Body of pancreas (tissue), 4 donors: ENCODE data around the gene LIMD2. TPM values are rescaled to one million over a fixed set of nuclear protein-coding genes. Genes with fewer than 3 reads are reported as not detected.

ENCODE experiments used
- ATAC-seq: fragments of 150-250 bp; one replicate; pipeline ENCODE4 v1.9.1; 2016
- DNase-seq, 4 donors: peaks; one replicate each; pipeline ENCODE4 v3.0.0-alpha.2; 2019
- H3K27ac ChIP-seq, 4 donors: fragments of 200-600 bp; sonication (generic); 1 replicate in 3 of 4; 2 replicates in 1 of 4; pipeline versions ENCODE4 v1.5.1 to v1.6.1; 2016 to 2019; ENCODE audit warnings: mild to moderate bottlenecking in 1 of 4, mixed read lengths in 1 of 4, moderate library complexity in 1 of 4
- H3K27me3 ChIP-seq, 2 donors: fragments of 200-600 bp; sonication (generic); one replicate each; pipeline ENCODE4 v1.6.0; 2016; ENCODE audit warnings: mild to moderate bottlenecking in 1 of 2
- H3K36me3 ChIP-seq, 2 donors: fragments of 200-600 bp; sonication (generic); replicated peaks in 1 of 2; 2 replicates each; pipeline ENCODE4 v1.5.1; 2016; ENCODE audit warnings: low read depth in 2 of 2; ENCODE audit not compliant: insufficient read depth in 1 of 2
- H3K4me1 ChIP-seq: fragments of 200-600 bp; sonication (generic); one replicate; pipeline ENCODE4 v1.6.0; 2016
- H3K4me3 ChIP-seq, 2 donors: fragments of 200-600 bp; sonication (generic); 1 replicate in 1 of 2; 2 replicates in 1 of 2; pipeline ENCODE4 v1.5.1; 2016 to 2019
- H3K9me3 ChIP-seq, 3 donors: fragments of 200-600 bp; sonication (generic); 1 replicate in 2 of 3; 2 replicates in 1 of 3; pipeline ENCODE4 v1.5.1; 2016
- CTCF ChIP-seq, 7 experiments: fragments of 450-650 bp in 4 of 7; fragments of 200-600 bp in 3 of 7; sonication (generic) in 3 of 7; IDR thresholded peaks; one replicate each; pipeline ENCODE4 v1.5.1; 2016 to 2019; ENCODE audit warnings: antibody characterized with exemption in 7 of 7
- POLR2A ChIP-seq, 3 donors: fragments of 450-650 bp; IDR thresholded peaks; one replicate each; pipeline ENCODE4 v1.6.1; 2016; ENCODE audit warnings: antibody characterized with exemption in 3 of 3, mild to moderate bottlenecking in 2 of 3
- WGBS, 2 donors: methylation state at CpG; one replicate each; pipeline ENCODE4 v1.1.5; 2017; 5-methylcytosine and 5-hydroxymethylcytosine counted together
- intact Hi-C: fragments of 100-400 bp; cut with DNase I; formaldehyde crosslinking; loops from one replicate; pipeline ENCODE4 v1.15.1; 2023
- total RNA-seq, 2 donors: library from RNA; depleted of rRNA; stranded (reverse); fragments of >200 nt; gene quantifications; one replicate each; pipeline ENCODE4 v1.1.0, GENCODE V29; 2016

LIMD2 gene
- total RNA-seq, 2 donors from 2014 or later, result 4.9 to 9.6 TPM

GRCh38 chr17:63692195-63692816, 7.6 kb downstream of the LIMD2 start:
- intact Hi-C loops, result no loop called here
- no peak overlapping the region for H3K4me3 ChIP-seq
- peaks cover 1% of the 10 kb centered on the region for H3K4me1 ChIP-seq
- no peaks in the 10 kb centered on the region for H3K9me3 ChIP-seq
- TF ChIP-seq POLR2A (IDR thresholded peaks at IDR 0.05) (no peak), CTCF (IDR thresholded peaks at IDR 0.05) (no peak)
- no peak overlapping the region for H3K27ac ChIP-seq
- 94 to 97% methylated on average over 6 to 11 of the region's 11 CpGs for WGBS, 2 donors
- DNase-seq (no peak), ATAC-seq (no peak)
- H3K27me3 ChIP-seq, result no peaks in the 10 kb centered on the region
- peaks cover 0 to 32% of the 10 kb centered on the region in 2 donors for H3K36me3 ChIP-seq

DNA sequence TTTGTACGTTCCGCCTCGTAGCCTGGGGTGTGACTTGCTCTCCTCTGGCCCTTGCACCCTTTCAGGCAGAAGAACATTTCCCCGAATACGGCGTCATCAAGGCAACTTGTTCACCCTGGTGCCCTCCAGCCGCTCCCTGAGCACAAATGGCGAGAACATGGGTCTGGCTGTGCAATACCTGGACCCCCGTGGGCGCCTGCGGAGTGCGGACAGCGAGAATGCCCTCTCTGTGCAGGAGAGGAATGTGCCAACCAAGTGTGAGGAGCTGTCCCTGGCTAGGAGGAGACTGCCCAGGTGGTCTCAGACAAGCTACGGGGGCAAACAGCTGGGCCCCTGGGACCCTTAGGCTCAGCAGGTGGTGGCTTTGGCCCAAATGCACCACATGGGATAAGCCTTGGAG, 10.4 kb downstream of the LIMD2 start:
- H3K36me3 ChIP-seq, result peaks cover 0 to 32% of the 10 kb centered on the region in 2 donors
- intact Hi-C loops, result no loop called here
- no peak for DNase-seq
- no peaks in the 10 kb centered on the region for H3K27me3 ChIP-seq
- 93 to 100% methylated on average over 8 to 14 of the region's 14 CpGs for WGBS, 2 donors
- TF ChIP-seq POLR2A (IDR thresholded peaks at IDR 0.05), result no peak
- TF ChIP-seq CTCF (IDR thresholded peaks at IDR 0.05), result no peak
- no peaks in the 10 kb centered on the region for H3K4me1 ChIP-seq
- no peak for ATAC-seq
- no peak overlapping the region for H3K27ac ChIP-seq
- no peaks in the 10 kb centered on the region for H3K9me3 ChIP-seq
- H3K4me3 ChIP-seq, result no peak overlapping the region

DNA sequence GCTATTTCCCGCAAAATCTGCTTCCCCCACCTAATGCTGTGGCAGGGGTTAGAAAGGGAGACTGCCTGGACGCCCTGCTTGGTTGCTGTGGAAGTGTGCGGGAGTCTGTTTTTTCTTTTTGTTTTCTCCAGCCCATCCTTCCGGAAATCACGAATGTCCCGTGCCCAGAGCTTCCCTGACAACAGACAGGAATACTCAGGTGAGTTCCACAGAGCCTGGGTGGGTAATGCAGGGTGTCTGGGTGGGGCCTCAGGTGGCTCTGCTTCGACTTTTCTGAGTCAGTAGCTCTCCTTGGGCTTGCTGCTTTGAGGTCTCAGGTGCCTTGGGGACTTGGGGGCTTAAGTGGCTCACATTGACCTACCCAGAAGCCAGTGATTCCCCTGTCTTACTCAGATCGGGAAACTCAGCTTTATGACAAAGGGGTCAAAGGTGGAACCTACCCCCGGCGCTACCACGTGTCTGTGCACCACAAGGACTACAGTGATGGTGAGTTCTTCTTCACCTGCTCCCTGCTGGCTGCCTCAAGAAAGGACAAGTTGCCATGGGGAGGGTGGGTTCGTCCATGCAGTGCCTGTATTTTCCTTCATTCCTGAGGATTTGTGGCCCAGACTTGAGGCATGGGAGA, 11.4 kb downstream of the LIMD2 start:
- Histone ChIP-seq H3K36me3 (peaks cover 0 to 30% of the 10 kb centered on the region in 2 donors), H3K9me3 (no peaks in the 10 kb centered on the region), H3K4me3 (no peak overlapping the region), H3K27ac (no peak overlapping the region), H3K27me3 (no peaks in the 10 kb centered on the region), H3K4me1 (no peaks in the 10 kb centered on the region)
- ATAC-seq, result no peak
- DNase-seq, result no peak
- 79 to 85% methylated on average over 11 to 12 of the region's 12 CpGs for WGBS, 2 donors
- intact Hi-C loops, result no loop called here
- TF ChIP-seq POLR2A (IDR thresholded peaks at IDR 0.05), result no peak
- TF ChIP-seq CTCF (IDR thresholded peaks at IDR 0.05), result no peak

DNA sequence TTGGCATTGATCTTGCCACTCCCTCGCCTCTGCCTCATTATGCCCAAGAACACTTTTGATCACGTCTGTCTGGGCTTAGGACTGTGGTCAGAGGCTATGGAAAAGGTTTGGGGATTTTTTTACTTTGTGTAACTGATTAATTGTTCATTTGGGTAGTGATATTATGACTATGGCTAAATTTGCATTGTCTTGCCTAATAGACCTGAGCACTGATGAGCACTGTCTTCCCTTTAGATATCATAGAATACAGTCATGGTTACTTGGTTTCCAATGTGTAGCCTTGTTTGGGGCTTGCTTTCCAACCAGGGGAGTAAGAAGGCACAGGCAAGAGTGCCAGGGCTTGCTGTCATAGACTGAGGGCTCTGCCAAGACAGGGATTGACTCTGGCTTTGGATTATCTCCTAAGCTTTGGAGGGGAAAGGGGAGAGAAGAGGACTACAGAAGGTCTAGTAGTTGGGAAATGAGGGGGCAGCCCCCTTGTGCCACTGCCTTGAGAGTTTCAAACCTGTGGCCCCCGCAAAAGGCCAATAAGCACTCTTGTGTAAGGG, 13.7 kb downstream of the LIMD2 start:
- no peak for DNase-seq
- H3K4me1 ChIP-seq, result no peaks in the 10 kb centered on the region
- H3K4me3 ChIP-seq, result no peak overlapping the region
- H3K27ac ChIP-seq, result no peak overlapping the region
- H3K36me3 ChIP-seq, result peaks cover 0 to 33% of the 10 kb centered on the region in 2 donors
- TF ChIP-seq CTCF (IDR thresholded peaks at IDR 0.05), result no peak
- no peak for TF ChIP-seq POLR2A (IDR thresholded peaks at IDR 0.05)
- H3K27me3 ChIP-seq, result no peaks in the 10 kb centered on the region
- intact Hi-C loops, result no loop called here
- WGBS, 2 donors, result 88 to 95% methylated on average over 3 of the region's 3 CpGs
- H3K9me3 ChIP-seq, result no peaks in the 10 kb centered on the region
- ATAC-seq, result no peak
